Stimulated activated CD4-positive, alpha-beta T cell treated with anti-CD3 and anti-CD28 coated beads, Interleukin-2, amount 100 ng/mL, for 4 hours (primary cell): ENCODE data around the gene ANKRD33.
"Not testable (repeated sequence)": the region's sequence is repeated elsewhere in the genome, so short reads cannot be mapped to it uniquely, and the experiment has no call there.

ENCODE experiments used
- DNase-seq: peaks from one replicate; pipeline ENCODE4 v3.0.0-alpha.2; 2020; ENCODE audit warnings: low read depth

Gene ANKRD33

DNA sequence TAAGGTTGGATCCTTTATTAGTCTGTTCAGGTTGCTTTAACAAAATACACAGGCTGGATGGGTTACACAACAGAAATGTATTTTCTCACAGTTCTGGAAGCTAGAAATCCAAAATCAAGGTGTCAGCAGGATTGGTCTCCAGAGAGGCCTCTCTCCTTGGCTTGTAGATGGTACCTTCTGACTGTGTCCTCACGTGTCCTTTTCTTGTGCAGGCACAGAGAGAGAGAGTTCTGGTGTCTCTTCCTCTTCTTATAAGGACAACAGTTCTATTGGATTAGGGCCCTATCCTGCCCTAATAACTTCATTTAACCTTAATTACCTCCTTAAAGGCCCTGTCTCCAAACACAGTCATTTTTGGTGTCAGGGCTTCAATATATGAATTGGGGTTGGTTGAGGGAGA, 4.6 kb upstream of the ANKRD33 start:
- DNase-seq = no peak

DNA sequence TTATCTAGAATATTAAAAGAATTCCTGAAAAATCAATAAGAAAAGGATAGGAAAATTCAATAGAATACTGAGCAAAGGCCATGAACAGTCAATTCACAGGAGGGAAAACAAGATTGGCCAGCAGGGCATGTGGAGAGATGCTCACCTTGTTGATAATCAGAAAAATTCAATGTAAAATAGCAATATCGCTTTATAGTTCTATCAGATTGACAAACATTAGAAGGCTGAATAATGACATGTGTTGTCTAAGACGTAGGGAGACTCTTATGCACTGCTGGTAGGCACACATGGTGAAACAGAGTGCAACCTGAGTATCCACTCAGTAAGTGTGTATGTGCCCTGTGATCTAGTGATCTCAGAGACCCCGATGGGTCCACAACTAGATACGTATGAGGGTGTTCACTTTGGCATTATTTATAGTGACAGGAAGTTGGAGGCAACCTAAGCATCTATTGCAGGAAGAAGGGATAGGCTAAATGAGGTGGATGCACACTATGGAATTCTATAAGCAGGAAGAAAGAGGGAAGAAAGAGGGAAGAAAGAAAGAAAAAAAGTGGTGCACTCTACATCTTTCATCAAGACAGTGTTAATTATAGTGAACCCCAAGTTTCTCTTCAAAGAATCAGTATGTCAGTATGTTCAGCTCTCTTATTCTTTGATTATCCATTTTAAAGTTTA, 3.8 kb upstream of the ANKRD33 start:
- DNase-seq = no peak

DNA sequence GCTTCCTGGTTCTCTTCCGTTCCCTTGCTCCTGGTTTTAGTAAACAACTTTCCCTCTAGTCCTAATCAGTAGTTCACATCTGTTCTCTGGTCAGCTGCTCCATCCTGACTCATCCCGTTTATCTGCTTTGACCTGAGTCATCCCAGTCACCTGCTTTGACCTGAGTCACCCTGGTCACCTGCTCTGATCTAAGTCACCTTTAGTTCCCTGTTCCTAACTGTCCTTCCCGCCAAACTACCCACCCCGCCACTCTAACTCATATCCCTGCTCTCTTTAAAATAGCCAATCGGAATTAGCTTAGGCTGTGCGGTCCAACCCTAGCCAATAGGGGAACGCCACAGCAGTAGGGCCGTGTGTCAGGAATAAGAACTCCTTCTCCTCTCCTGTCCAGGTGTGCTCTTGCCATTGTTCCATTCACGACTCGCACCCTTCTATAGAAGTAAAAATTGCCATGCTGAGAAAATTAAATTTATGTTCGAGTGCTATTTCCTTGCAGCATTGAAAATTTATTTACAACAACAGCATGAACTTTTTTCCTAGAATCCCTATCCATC, 3.1 kb upstream of the ANKRD33 start:
- DNase-seq = no peak

DNA sequence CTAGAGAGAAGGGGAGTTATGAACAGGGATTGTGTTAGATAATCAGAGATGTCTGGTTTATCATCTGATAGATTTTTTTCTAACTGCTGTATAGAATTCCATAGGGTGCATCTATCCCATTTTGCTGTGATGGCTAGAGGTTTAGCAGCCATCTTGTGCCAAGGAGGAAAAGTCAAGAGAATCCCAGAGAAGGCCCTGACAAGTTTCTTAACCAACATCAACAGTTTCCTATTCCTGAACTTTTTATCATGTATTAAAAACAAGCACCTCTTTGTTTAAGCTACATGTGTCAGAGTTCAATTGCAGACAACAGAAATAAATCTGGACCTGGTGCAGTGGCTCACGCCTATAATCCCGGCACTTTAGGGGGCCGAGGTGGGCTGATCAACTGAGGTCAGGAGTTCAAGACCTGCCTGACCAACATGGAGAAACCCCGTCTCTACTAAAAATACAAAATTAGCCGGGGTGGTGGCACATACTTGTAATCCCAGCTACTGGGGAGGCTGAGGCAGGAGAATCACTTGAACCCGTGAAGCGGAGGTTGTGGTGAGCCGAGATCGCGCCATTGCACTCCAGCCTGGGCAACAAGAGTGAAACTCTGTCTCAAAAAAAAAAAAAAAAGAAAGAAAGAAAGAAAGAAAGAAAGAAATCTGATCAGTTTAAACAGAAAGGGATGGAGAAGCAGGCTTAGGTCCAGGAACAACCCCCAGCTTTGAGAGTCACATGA, 2.4 kb upstream of the ANKRD33 start:
- DNase-seq = not testable (repeated sequence)

DNA sequence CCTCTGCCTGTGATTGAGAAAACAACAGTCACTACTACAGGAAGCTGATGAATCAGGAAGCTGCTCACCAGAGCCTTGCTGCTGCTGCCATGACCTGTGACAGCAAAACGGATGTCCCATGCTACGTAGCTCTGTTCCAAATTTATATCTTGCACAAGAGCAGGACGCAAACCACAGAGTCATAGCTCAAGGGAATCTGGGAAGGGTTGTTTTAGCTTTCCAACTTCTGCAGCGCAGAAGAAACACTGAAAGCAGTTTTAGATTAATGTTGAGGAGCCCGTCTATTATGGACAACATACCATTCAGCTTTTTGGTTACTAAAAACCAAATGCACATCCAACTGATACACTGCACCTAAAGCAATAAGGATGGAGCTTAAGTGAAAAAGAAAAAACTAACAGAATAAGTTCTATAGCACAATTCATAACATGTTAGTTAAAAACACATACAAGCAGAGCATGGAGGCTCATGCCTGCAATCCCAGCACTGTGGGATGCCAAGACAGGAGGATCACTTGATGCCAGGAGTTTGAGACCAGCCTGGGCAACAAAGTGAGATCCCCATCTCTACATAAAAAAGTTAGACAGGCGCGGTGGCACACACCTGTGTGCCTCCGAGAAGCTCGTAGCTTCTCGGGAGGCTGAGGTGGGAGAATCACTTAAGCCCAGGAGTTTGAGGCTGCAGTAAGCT, 1.7 kb upstream of the ANKRD33 start:
- peak; percentile 27 for DNase-seq

DNA sequence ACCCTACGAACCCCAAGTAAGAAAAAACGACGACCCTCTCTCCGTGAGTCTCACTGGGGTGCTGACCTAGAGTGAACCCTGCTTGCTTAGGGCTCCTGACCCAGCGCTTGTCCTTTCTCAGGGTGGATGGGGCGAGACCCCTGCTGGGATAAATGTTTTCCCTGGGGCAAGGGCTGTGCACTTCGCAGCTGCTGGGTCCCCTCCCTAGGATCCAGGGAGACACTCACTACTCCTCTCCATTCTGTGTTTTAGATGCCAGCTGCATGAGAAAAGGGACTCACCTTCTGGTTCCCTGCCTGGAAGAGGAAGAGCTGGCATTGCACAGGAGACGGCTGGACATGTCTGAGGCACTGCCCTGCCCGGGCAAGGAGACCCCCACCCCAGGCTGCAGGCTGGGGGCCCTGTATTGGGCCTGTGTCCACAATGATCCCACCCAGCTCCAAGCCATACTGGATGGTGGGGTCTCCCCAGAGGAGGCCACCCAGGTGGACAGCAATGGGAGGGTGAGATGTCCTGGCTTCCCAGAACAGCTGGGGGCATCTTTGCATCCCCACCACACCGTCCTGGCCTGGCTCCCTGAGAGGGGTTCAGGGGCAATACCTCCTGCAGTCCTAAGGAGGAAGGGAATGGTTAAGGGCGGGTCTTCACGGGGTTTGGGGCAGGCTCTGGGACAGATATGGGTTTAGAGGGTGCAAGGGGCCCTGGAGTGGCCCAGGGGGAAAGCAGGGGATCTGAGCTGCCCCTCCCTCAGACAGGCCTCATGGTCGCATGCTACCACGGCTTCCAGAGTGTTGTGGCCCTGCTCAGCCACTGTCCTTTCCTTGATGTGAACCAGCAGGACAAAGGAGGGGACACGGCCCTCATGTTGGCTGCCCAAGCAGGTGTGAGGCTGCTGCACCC, 663 bp downstream of the ANKRD33 start:
- no peak for DNase-seq

DNA sequence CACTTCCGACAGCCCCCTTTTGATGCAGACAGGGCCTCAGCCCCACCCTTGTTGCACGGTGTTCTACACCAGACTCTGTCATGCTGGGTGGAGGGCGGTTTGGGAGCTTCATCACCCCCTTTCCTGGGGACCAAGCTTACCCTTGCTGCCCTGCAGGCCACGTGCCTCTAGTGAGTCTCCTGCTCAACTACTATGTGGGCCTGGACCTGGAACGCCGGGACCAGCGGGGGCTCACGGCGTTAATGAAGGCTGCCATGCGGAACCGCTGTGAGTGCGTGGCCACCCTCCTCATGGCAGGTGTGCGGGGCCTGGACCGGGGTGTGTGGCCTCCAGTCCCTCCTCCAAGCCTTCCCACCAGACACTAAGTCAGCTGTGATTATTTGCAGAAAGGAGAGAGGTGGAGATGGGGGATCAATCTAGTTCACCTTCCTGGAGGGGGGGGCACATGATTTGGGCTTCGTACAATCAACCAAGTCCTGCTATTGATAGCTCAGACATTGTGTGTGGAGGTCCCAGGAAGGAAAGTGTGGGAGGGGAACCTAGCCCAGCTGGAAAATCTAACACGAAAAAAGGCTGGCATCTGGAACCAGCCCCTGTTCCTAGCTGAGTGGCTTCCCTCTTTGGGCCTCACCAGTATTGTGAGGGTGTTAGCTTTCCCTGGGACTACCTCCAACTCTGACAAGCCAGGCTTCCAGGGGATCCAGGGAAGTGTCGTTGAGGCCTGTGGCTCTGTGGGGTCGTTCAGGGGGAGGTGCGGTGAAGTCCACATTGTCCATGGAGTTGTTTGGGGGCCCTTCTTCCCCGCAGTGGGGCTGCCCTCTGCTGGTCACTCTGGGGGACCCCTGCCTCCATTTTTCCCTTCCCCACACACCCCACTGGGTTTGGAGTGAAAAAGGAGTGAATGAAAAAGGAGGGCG, 1.6 kb downstream of the ANKRD33 start:
- DNase-seq = no peak

DNA sequence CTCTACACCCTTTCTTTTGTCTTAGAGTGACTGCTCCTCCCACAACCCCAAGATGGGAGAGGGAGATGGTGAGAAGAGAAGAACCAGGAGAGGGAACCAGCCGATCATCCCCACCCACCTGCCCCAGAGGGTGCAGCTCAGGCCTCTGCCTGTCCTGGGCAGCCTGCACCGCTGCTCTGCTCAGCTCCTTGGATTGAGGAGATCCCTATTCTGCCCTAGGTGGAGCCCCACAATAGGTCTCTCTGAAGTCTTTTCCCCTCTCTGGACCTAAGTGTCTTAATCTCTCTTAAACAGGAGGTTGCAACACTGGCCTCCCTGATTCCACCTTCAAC, 2.2 kb downstream of the ANKRD33 start:
- DNase-seq = no peak

DNA sequence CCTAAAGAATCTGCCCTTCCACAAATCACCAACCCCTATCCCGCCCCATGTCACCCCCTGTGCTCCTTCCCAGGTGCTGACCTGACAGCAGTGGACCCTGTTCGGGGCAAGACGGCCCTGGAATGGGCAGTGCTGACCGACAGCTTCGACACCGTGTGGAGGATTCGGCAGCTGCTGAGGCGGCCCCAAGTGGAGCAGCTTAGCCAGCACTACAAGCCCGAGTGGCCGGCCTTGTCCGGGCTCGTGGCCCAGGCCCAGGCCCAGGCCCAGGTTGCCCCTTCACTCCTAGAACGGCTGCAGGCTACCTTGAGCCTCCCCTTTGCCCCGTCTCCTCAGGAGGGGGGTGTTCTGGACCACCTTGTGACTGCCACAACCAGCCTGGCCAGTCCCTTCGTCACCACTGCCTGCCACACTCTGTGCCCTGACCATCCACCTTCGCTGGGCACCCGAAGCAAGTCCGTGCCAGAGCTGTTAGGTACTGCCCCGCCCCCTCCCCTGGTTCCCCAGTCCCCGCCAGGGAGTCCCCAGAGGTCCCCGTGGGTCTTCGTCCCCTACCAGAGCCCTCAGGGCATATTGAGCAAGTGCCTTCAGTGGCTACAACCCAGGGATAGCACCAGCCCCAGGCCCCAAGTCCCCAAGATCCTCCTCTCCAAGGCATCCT, 2.7 kb downstream of the ANKRD33 start:
- DNase-seq = no peak

DNA sequence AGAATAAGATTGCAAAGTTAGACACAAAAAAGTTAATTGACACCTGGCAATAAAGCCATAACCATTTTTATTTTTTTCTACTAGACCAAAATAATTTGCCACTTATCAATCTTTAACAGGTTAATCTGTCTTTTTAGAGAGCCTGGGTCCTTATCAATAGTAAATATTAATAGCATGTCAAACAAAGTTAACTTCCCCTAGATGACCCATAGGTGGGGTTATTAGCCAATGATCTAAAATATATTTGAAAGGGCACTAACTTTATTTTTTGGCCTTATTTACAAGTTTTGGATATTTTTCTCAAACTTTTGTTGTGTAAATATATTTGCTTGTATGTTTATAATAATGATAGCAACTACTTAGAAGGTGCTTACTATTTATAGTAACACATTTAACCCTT, 3.9 kb downstream of the ANKRD33 start:
- no peak for DNase-seq

DNA sequence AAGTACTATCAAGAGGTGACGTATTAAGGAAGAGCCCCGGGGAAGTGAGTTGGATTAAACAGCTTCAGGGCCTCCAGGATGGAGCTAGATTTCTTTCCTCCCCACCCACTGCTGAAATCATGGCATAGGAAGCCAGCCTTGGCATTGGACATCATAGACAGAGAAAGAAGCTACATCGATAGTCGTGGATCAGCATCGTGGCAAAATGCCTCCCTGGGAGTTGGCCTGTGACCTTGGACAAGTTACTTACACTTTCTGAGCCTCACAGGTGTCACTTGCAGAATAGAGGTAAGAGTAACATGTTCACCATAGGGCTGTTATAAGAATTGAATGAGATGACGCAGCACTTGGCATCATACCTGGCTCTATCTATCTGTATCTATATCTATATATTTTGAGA, 5.9 kb downstream of the ANKRD33 start:
- DNase-seq = no peak

DNA sequence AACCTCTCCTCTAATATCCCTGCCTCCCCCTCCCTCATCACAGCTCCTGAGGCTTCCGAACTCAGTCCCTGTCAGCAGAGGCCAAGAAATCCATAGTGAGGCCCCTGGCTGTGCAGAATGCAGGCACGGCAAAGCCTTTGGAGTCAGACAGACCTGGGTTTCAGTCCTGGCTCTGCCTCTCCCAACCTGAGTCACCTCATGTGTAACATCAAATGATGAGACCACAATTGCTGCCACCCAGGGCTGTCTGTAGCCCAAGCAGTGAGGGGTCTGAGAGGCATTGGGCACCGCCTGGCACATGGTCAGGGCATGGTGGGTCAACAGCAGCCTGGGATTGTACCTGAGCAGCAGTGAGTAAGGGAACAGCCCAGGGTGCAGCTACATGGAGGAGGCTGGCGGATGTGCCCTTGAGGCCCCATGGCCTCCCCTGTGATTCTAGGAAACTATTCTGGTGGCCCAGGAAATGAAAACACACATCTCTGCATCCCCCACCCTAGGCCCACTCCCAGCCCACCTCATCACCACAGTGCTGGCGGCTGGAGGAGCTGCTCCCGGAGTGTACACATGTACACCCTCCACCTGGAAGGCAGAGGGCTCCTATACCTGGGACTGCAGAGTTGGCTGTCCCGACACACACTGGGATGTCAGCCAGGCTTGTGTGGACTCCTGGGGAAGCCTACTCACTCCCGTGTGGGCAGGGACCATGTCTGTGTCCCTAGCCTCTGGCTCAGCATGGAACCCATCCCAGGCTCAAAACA, 7.7 kb downstream of the ANKRD33 start:
- DNase-seq = no peak

DNA sequence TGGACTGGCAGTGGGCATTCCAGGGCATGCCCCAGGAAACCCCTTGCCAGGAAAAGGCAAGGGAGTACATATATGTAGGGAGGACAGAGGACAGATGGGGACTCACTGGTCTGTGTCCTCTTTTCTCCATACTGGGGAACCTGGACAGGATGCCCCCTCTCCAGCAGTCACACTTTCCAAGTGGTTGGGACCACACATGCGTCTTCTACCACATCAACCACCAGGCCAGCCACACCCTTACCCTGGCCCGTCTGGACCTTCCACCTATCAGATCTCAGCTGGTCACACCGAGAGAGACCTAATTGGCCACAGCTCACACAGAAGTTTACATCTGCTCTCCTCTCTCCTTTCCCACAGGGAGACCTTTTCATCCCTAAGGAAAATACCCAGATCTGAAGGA, 8.3 kb downstream of the ANKRD33 start:
- DNase-seq = no peak

DNA sequence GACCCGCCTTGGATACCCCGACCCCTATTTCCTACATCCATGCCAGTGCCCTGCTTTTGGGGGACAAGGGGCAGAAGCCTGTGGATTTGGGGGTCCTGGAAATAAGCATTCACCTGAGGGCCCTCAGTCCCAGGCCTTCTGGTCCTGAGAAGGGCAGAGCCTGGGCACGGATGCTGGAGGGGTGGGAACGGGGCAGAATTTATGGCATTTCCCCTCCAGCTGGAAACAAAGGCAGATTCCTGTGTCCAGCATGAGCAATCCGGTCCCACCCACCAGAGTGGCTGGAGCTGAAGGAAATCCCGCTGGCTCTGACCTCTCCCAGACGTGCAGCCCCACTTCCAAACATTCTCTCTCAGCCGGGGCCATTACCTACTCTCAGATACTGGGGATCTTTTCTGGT, 9.3 kb downstream of the ANKRD33 start:
- DNase-seq = no peak

DNA sequence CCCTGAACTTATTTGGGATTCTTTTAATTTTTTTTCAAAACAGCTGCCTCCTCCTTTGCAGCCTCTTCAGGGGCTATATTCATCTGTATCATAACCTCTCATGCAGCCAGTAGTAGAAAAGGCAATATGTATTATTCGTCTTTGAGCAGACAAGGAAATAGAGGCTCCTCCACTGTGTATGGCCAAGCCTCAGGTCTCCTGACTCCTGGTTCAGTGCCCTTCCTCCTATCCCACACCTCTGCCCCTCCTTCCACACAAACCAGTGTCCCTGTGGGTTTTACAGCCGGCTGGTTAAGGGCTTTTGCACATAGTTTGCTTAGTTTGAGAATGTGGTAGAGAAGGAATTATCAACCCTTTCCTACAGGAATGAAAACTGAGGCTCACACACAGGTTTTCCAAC, 10.6 kb downstream of the ANKRD33 start:
- DNase-seq = no peak

DNA sequence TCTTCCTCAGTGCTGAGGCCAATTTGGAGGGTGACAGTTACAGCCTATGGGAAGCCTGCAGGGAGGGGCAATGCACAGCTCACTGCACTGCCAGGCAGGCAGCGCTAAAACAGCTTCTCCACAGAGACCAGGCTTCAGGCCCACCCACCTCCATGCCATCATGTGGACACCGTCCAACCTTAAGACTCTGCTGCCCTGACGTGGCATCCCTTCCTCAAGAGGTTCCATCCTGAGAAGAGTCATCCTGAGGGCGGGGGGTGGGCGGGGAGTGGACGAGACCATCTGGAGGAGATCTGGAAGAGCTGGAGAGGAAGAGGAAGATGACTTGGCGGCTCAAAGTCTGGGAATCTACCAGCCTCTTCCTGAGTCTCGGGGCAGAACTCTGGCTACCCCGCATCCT, 11.0 kb downstream of the ANKRD33 start:
- DNase-seq = no peak

DNA sequence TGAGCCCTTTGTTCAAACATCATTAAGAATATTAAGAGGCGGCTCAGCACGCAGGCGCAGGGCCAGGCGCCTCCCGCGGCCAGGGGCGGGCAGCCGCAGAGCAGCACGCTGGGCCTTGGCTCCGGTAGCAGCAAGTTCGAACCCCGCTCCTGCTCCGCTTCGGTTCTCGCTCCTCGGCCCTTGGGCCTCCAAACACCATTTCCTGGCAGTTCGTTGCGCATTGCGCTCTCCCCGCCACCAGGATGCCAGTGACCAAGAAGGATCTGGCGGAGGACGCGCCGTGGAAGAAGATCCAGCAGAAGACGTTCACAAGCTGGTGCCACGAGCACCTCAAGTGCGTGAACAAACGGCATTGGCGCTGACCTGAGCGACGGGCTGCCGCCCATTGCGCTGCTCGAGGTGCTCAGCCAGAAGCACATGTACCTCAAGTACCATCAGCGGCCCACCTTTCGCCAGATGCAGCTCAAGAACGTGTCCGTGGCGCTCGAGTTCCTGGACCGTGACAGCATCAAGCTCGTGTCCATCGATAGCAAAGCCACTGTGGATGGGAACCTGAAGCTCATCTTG, 12.5 kb downstream of the ANKRD33 start:
- no peak for DNase-seq

DNA sequence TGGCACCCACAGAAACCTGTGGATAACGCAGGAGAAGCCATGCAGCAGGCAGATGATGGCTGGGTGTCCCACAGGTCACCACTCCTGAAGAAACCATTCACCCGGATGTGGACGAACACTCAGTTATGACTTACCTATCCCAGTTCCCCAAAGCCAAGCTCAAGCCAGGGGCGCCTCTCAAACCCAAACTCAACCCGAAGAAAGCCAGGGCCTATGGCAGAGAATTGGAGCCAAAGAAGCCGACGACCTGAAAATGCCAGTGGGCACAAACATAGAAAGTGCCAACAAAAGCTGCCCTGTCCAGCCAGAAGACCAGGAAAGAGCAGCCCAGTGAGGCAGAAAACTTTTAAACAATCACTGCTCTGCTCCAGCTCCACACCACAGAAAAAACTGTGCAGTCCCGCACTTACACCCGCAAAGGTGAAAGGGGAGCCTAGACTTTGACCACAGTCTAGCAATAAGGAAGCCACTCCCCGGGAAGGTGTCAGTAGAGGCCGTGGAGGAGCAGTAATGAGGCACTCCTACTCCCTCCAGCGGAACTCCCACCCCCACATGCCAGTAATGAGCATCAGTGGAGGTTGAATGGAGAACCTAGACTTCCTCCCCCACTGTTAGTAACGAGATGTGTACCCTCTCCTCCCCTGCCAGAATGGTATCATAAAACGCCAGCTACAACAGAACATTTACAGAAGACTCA, 13.4 kb downstream of the ANKRD33 start:
- no peak for DNase-seq

DNA sequence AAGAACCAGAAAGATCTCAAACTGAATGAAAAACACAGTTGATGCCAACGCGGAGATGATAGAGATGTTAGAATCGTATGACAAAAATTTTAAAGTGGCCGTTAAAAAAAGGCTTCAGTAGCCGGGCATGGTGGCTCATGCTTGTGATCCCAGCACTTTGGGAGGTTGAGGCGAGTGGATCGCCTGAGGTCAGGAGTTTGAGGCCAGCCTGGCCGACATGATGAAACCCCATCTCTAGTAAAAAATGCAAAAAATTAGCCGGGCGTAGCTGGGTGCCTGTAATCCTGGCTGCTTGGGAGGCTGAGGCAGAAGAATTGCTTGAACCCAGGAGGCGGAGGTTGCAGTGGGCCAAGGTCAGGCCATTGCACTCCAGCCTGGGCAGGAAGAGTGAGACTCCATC, 14.0 kb downstream of the ANKRD33 start:
- DNase-seq = no peak
